NCI-H510A (cell line): ENCODE data around the gene SEC22A.
"Not testable (repeated sequence)": the region's sequence is repeated elsewhere in the genome, so short reads cannot be mapped to it uniquely, and the experiment has no call there.

Source experiments
- DNase-seq: peaks from one replicate; lab custom pipeline; 2025; lab: John Stamatoyannopoulos, UW

The SEC22A gene

GRCh38 chr3:123180791-123181190, 21.0 kb upstream of the SEC22A start:
- no peak for DNase-seq

GRCh38 chr3:123186695-123187094, 15.0 kb upstream of the SEC22A start:
- no peak for DNase-seq

GRCh38 chr3:123188058-123188457, 13.7 kb upstream of the SEC22A start:
- DNase-seq, result no peak

- no peak for DNase-seq
Measured at GRCh38 chr3:123193448-123194101, 8.2 kb upstream of the SEC22A start.

GRCh38 chr3:123194552-123194951, 7.2 kb upstream of the SEC22A start:
- DNase-seq, result no peak

GRCh38 chr3:123198372-123198771, 3.4 kb upstream of the SEC22A start:
- no peak for DNase-seq

DNA sequence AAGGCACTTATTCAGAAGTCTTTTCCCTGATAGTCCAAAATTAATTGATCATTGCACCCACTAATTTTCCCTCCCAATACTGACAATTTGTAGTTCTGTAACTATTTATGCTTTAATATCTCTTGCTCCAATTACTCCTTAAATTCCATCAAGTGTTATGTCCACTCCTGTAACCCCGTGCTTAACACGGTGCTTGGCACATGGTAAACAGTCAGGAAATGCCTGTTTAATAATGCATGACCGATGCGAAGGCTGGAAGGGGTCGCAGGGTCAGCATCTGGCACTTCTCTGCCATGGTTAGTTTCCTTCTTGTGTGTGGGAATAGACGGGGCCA, 553 bp upstream of the SEC22A start:
- DNase-seq, result no peak

DNA sequence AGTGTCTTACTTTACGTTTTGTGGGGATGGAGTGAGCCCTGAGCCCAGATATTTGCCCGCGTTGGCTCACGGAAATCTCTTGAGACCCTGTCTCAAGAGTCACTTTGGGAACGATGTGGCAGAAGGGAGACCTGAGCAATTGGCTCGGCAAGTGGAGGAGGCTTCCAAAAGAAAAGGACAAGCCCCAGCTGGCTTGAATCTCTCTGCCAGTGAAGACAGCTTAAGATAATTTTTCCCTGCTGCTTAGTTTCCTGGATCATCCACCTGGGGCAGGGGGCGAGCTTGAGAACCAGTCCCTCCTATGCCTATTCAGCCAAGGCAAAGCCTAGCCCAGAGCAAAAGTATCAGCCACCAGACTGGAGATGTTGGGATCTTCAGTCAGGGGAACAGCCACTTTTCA, 708 bp downstream of the SEC22A start:
- DNase-seq, result no peak

- DNase-seq, result no peak
Measured at GRCh38 chr3:123218990-123219389, 17.2 kb downstream of the SEC22A start.

GRCh38 chr3:123221369-123221768, 19.6 kb downstream of the SEC22A start:
- not testable (repeated sequence) for DNase-seq

GRCh38 chr3:123225016-123225415, 23.3 kb downstream of the SEC22A start:
- no peak for DNase-seq

GRCh38 chr3:123226549-123226948, 24.8 kb downstream of the SEC22A start:
- DNase-seq, result no peak

DNA sequence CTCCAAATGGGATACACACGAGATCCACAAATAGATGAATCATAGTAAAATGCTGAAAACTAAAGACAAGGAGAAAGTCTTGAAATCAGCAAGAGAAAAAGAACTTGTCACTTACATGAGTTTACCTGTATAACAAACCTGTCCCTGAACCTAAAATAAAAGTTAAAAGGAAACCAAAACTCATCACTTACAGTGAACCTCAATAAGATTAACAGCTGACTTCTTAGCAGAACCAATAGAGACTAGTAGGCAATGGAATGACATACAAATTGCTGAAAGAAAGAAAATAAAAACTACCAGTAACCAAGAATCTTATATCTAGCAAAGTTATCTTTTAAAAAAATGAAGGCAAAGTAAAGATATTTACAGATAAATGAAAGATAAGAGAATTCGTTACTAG, 27.4 kb downstream of the SEC22A start:
- no peak for DNase-seq

DNA sequence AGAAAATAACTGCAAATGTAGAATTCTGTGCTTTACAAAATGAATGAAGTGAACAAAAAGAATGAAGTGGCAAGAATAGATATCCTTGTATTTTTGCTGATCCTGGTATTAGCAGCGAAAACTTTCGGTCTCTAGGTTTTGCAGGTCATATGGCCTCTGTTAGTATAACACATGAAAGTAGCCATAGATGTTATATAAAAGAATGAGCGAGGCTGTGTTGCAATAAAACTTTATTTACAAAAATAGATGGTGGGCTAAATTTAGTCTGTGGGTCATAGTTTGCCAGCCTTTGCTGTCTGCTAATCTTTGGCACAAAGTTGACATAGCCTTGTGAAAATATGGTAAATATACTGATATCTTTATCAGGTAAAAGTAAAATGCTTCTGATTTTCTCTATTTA, 35.2 kb downstream of the SEC22A start:
- DNase-seq, result no peak

- not testable (repeated sequence) for DNase-seq
Measured at GRCh38 chr3:123239186-123239585, 37.4 kb downstream of the SEC22A start.

GRCh38 chr3:123239756-123240155, 38.0 kb downstream of the SEC22A start:
- DNase-seq, result no peak

GRCh38 chr3:123244128-123244527, 42.4 kb downstream of the SEC22A start:
- DNase-seq, result no peak

DNA sequence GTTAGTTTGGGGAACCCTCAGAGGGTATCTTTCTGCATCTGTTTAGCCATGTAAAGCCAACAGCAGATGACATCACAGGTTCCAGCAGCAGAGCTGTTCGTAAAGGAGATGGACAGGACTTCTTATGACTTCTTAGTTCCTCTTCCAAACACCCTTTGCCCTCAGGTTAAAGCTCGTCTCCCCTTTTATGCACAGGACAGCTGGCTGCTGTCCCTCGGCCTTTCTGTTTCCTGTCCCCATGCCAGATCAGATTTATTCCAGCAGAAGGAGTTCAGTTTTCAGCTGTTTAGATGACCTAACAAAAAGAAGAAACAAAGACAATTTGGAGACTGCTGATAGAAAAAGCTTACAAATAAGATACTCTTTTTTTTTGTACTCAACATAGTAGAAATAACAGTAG, 45.1 kb downstream of the SEC22A start:
- no peak for DNase-seq

- DNase-seq, result no peak
Measured at GRCh38 chr3:123256256-123256655, 54.5 kb downstream of the SEC22A start.

GRCh38 chr3:123258359-123258758, 56.6 kb downstream of the SEC22A start:
- DNase-seq, result no peak

GRCh38 chr3:123258811-123259420, 57.2 kb downstream of the SEC22A start:
- DNase-seq, result no peak

- DNase-seq, result no peak
Measured at GRCh38 chr3:123261666-123262065, 59.9 kb downstream of the SEC22A start.

DNA sequence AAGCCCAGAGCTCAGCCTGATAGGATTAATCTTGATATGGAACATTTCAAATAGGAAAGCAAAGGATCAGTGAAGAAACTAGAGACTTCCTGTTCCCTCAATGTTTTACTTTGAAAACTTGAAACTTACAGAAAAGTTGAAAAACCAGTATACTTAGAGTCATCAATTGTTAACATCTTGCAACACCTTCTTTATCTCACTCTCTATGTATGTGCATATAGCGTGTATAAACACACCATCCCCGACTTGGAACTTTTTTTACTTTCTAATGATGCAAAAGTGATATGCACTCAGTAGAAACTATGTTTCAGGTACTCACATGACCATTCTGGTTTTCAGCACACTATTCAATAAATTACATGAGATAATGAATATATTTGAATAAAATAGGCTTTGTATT, 60.5 kb downstream of the SEC22A start:
- DNase-seq, result no peak

DNA sequence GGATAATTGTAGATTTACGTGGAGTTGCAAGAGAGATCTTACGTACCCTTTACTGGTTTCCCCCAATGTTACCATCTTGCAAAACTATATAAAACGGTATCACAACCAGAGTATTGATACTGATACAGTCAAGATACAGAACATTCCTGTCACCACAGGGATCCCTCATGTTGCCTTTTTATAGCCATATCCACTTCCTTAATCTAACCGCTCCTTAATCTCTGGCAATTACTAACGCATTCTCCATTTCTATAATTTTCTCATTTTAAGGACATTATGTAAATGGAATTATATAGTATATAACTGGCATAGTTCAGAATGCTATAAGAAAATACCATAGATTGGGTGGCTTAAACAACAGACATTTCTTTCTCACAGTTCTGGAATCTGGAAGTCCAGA, 61.1 kb downstream of the SEC22A start:
- no peak for DNase-seq
